Measurements from ENCODE around the gene BRME1. TPM values are rescaled to one million over a fixed set of nuclear protein-coding genes. Genes with fewer than 3 reads are reported as not detected.

BRME1 gene
- polyA plus RNA-seq, 1 experiment: 0.12 TPM

DNA sequence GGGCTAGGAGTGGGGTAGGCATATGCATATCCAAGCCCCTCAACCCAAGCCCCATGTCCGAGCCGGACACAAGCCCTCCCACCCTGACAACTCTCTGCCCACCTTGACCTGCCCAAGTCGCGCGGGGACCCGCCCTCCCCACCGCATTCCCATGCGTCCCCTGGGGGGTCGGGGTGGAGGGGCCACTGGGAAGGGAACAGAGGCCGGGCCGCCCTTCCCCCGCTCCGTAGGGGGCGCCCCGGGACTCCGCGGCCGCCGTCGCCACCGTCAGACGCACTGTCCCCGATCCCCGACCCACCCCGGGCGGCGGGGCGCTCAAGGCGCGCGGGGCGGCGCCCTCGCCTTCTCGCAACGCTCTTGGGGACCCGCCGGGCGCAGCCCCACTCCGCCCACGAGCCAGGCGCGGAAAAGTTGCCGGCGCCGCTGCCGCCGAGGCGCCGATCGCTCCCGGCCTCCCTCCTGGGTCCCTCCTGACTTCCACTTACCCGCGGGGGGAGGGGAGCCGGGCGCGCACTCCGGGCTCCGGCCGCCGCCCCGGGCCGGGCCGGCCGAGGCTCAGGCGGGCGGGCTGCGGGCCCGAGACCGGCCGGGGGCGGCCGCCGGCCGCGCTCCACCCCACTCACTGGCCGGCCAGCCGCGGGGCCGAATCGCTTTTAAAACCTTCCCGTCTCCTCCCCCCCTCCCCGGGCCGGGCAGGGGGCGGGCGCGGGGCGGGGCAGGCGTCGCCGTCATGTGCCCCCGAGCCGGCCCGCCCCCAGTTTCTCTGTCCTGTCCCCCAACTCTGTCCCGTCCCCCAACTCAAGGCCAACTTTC, 63.4 kb downstream of the BRME1 start:
- TF ChIP-seq, protein P1, sequence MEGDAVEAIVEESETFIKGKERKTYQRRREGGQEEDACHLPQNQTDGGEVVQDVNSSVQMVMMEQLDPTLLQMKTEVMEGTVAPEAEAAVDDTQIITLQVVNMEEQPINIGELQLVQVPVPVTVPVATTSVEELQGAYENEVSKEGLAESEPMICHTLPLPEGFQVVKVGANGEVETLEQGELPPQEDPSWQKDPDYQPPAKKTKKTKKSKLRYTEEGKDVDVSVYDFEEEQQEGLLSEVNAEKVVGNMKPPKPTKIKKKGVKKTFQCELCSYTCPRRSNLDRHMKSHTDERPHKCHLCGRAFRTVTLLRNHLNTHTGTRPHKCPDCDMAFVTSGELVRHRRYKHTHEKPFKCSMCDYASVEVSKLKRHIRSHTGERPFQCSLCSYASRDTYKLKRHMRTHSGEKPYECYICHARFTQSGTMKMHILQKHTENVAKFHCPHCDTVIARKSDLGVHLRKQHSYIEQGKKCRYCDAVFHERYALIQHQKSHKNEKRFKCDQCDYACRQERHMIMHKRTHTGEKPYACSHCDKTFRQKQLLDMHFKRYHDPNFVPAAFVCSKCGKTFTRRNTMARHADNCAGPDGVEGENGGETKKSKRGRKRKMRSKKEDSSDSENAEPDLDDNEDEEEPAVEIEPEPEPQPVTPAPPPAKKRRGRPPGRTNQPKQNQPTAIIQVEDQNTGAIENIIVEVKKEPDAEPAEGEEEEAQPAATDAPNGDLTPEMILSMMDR (IDR thresholded peaks at IDR 0.05; ENCODE audit: low read depth, low read length): no peak
- H3K9me3 ChIP-seq (ENCODE audit: control insufficient read depth, insufficient read depth, low read length): no peaks in the 10 kb centered on the region; the same call in 1 of the 2 replicates
- no peaks in the 10 kb centered on the region for H3K27me3 ChIP-seq (ENCODE audit: control insufficient read depth, insufficient read depth, low read length)
- no peak for DNase-seq (ENCODE audit: low read depth, low spot score)
- H3K4me3 ChIP-seq (ENCODE audit: low read depth, low read length): peak overlapping the region; percentile 88
- POLR2A ChIA-PET: interaction anchor here (0.8 to 4.4 kb wide), 3 partner anchors 20 to 54 kb away, joined by 3 to 27 read pairs (median 10); partner anchors contain the start of gene ZSWIM4
- CTCF ChIA-PET: interaction anchor here (1.1 to 1.4 kb wide), 2 partner anchors 20 to 68 kb away, joined by 3 to 4 read pairs; partner anchors contain the start of gene C19orf53
- peak overlapping the region; percentile 82 for H3K27ac ChIP-seq (ENCODE audit: low read depth, low read length)

DNA sequence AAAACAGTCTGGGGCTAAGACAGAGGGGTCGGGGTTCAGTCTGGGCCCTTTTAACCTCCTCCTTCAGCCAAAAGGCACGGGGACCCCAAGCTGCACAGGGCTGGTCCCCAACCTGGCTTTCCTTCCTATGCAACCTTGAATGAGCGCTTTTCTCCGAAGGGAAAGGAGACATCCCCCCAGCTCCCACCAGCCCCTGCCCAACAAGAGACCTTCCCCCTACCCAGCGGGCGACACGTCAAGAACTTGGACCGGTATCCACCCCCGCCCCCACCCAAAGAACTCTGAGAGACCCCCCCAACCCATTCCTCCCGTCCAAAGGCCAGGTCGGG, 64.0 kb downstream of the BRME1 start:
- TF ChIP-seq, protein P1 (IDR thresholded peaks at IDR 0.05; ENCODE audit: low read depth, low read length): no peak
- CTCF ChIA-PET: interaction anchor here (1.1 to 1.4 kb wide), 2 partner anchors 20 to 67 kb away, joined by 3 to 4 read pairs; partner anchors contain the start of gene C19orf53

DNA sequence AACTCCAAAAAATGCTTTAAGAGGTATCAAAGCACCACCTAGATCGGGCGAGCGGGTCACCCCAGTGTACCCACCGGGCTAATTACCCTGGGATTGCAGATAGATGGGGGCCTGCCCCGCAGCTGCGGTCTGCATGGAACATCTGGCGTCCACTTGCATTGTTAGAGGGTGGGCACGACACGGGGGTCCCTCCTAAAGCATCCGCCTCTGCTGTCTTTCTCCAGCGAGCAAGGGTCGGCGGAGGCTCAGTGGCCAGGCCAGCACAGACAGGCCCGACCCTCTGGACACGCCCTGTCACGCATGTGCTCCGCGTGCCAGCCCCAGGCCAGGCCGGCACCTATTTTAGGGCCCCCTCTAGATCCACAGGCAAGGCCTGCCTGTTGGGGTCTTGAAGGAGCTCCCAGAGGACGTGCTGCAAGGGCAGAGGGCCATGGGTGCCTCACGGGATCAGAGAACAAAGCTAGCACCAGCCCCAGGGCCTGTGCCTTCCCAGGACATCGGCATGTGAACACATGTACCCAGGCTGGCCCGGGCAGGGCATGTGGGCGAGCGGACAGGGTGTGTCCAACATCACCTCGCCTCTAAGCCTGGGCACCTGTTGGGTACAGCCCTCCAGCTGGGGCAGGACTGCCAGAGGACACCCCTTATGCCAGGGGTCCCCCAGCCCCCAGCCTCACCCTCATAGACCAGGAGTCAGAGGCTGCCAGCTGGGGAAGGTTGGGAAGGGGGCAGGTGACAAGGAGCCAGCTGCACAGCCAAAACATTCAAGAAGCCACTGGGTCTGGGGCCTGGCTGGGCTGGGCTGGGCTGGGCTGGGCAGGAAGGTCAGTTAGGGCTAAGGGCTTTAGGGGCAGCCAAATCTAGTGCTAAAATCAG, 64.6 kb downstream of the BRME1 start:
- peak overlapping the region; percentile 88 for H3K4me3 ChIP-seq (ENCODE audit: low read depth, low read length)

More for the DNA sequence above, 64.0 kb downstream of the BRME1 start:
- no peaks in the 10 kb centered on the region; the same call in 1 of the 2 replicates for H3K9me3 ChIP-seq (ENCODE audit: control insufficient read depth, insufficient read depth, low read length)
- H3K27ac ChIP-seq (ENCODE audit: low read depth, low read length): peak overlapping the region; percentile 39
- DNase-seq (ENCODE audit: low read depth, low spot score): no peak
- H3K27me3 ChIP-seq (ENCODE audit: control insufficient read depth, insufficient read depth, low read length): no peaks in the 10 kb centered on the region
- POLR2A ChIA-PET: interaction anchor here (0.7 to 4.4 kb wide), 5 partner anchors 9 to 54 kb away, joined by 3 to 27 read pairs (median 4); partner anchors contain the start of gene ZSWIM4
- H3K4me3 ChIP-seq (ENCODE audit: low read depth, low read length): peak overlapping the region; percentile 88

DNA sequence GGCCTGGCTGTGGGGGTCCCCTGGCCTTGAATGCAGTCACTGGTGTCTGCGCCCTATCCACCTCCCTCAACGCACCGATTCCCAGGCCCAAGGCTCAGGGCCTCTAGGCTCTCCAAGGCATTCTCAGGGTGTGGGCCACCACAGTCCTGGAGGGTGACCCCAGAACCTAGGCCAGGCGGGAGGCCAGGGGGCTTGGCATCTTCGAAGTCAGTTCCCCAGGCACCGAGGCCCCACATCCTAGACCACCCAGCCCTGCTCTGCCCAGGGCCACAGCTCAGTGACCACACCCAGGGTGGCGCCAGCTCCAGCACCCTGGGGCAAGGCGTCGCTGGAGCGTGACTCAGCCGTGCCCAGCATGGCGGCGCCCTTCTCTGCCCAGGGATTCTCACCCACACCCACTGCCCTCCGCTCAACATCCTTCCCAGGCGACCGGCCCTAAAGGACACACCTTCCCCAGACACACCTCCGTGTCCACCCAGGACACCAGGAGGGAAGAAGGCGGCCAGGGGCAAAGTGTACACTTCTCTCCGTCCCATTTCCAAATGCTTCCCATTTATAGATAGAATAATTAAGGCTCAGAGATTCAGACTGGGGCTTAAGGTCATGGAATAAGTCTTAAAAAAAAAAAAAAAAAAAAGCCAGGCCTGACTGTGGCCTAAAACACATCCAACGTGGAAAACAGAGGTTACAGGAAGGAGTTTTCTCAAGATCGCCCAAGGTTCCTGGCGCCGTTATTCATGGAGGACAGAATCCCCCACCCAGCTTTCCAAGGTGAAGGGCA, 65.4 kb downstream of the BRME1 start:
- no peaks in the 10 kb centered on the region for H3K27me3 ChIP-seq (ENCODE audit: control insufficient read depth, insufficient read depth, low read length)
- TF ChIP-seq, protein P1 (IDR thresholded peaks at IDR 0.05; ENCODE audit: low read depth, low read length): no peak
- H3K4me3 ChIP-seq (ENCODE audit: low read depth, low read length): peak overlapping the region; percentile 88
- ChIA-PET CTCF (interaction anchor here (0.5 to 1.4 kb wide), 3 partner anchors 22 to 1083 kb away, joined by 3 to 4 read pairs (median 3); no protein-coding TSS in a partner anchor), POLR2A (interaction anchor here (0.6 to 4.4 kb wide), 11 partner anchors 11 to 699 kb away, joined by 3 to 27 read pairs (median 7); partner anchors contain the start of genes C19orf53 and ZSWIM4)
- H3K9me3 ChIP-seq (ENCODE audit: control insufficient read depth, insufficient read depth, low read length): no peaks in the 10 kb centered on the region; the same call in 1 of the 2 replicates
- peak overlapping the region; percentile 90 for H3K27ac ChIP-seq (ENCODE audit: low read depth, low read length)
- DNase-seq (ENCODE audit: low read depth, low spot score): no peak

More for the DNA sequence above, 64.6 kb downstream of the BRME1 start:
- H3K27me3 ChIP-seq (ENCODE audit: control insufficient read depth, insufficient read depth, low read length): no peaks in the 10 kb centered on the region
- ChIA-PET POLR2A (interaction anchor here (0.6 to 4.4 kb wide), 8 partner anchors 10 to 72 kb away, joined by 3 to 27 read pairs (median 5); partner anchors contain the start of gene ZSWIM4), CTCF (interaction anchor here (0.5 to 1.4 kb wide), 3 partner anchors 21 to 67 kb away, joined by 3 to 4 read pairs (median 3); partner anchors contain the start of gene C19orf53)
- DNase-seq (ENCODE audit: low read depth, low spot score): no peak
- H3K9me3 ChIP-seq (ENCODE audit: control insufficient read depth, insufficient read depth, low read length): no peaks in the 10 kb centered on the region; the same call in 1 of the 2 replicates
- H3K27ac ChIP-seq (ENCODE audit: low read depth, low read length): peak overlapping the region; percentile 70
- TF ChIP-seq, protein P1 (IDR thresholded peaks at IDR 0.05; ENCODE audit: low read depth, low read length): no peak

Data from AG04450 (cell line).